Esophagus squamous epithelium (tissue), 5 donors: ENCODE results near the gene AMZ1. TPM values are rescaled to one million over a fixed set of nuclear protein-coding genes. Genes with fewer than 3 reads are reported as not detected.

ENCODE experiments used
- DNase-seq: peaks from one replicate; lab custom pipeline; 2025; lab: John Stamatoyannopoulos, UW
- H3K27ac ChIP-seq, 4 donors: fragments of 200-600 bp; sonication (generic); one replicate each; pipeline ENCODE4 v1.5.1; 2016 to 2019; ENCODE audit warnings: mild to moderate bottlenecking in 1 of 4
- H3K27me3 ChIP-seq, 4 donors: fragments of 200-600 bp; sonication (generic); 1 replicate in 3 of 4; 2 replicates in 1 of 4; pipeline versions ENCODE4 v1.5.1 to v1.6.0; 2017 to 2021; ENCODE audit warnings: antibody characterized with exemption in 1 of 4
- H3K36me3 ChIP-seq, 3 donors: fragments of 200-600 bp; sonication (generic); one replicate each; pipeline ENCODE4 v1.5.1; 2016 to 2019
- H3K4me1 ChIP-seq, 3 donors: fragments of 200-600 bp; sonication (generic); one replicate each; pipeline ENCODE4 v1.5.1; 2017 to 2019
- H3K4me3 ChIP-seq, 4 donors: fragments of 200-600 bp; sonication (generic); 1 replicate in 3 of 4; 2 replicates in 1 of 4; pipeline ENCODE4 v1.5.1; 2016 to 2019; ENCODE audit warnings: mild to moderate bottlenecking in 2 of 4, moderate library complexity in 1 of 4
- H3K9me3 ChIP-seq, 3 donors: fragments of 200-600 bp; sonication (generic); one replicate each; pipeline ENCODE4 v1.5.1; 2016 to 2019
- CTCF ChIP-seq, 6 experiments: fragments of 450-650 bp in 4 of 6; fragments of 200-600 bp in 2 of 6; sonication (generic) in 2 of 6; IDR thresholded peaks; one replicate each; pipeline ENCODE4 v1.5.1; 2016 to 2019; ENCODE audit warnings: antibody characterized with exemption in 6 of 6, mild to moderate bottlenecking in 4 of 6, moderate library complexity in 4 of 6
- POLR2A ChIP-seq, 4 donors: fragments of 450-650 bp; IDR thresholded peaks; one replicate each; pipeline ENCODE4 v1.6.1; 2017; ENCODE audit warnings: antibody characterized with exemption in 4 of 4, mild to moderate bottlenecking in 4 of 4, moderate library complexity in 3 of 4
- WGBS, 2 donors: methylation state at CpG; one replicate each; pipeline ENCODE4 v1.1.5; 2018; 5-methylcytosine and 5-hydroxymethylcytosine counted together
- intact Hi-C: fragments of 100-400 bp; cut with DNase I; formaldehyde crosslinking; loops from one replicate; pipeline ENCODE4 v1.15.0; 2022
- total RNA-seq, 4 donors: library from RNA; depleted of rRNA; stranded (reverse); fragments of >200 nt; gene quantifications; one replicate each; pipeline ENCODE4 v1.1.0, GENCODE V29; 2016
- donor health status: DM: yes; HTN: yes; CAD: no.

Gene AMZ1
- total RNA-seq, 4 donors from 2014 or later: 0.12 to 0.19 TPM; not detected in 2

GRCh38 chr7:2715341-2716231 lies 27.6 kb downstream of the AMZ1 start:
- Histone ChIP-seq H3K27me3 (peaks cover 0 to 11% (median 0%) of the 10 kb centered on the region in 4 donors), H3K4me3 (no peak overlapping the region), H3K9me3 (no peaks in the 10 kb centered on the region), H3K27ac (no peak overlapping the region), H3K36me3 (peaks cover 0 to 9% (median 0%) of the 10 kb centered on the region in 3 donors), H3K4me1 (peaks cover 0 to 47% (median 8%) of the 10 kb centered on the region in 3 donors)
- intact Hi-C loops: no loop called here
- WGBS, 2 donors: 72% methylated on average over 16 to 20 of the region's 22 CpGs
- TF ChIP-seq CTCF (IDR thresholded peaks at IDR 0.05): no peak
- no peak for TF ChIP-seq POLR2A (IDR thresholded peaks at IDR 0.05)
- no peak for DNase-seq

GRCh38 chr7:2716488-2716887 lies 28.5 kb downstream of the AMZ1 start:
- Histone ChIP-seq H3K9me3 (no peaks in the 10 kb centered on the region), H3K27ac (no peak overlapping the region), H3K4me3 (no peak overlapping the region), H3K27me3 (peaks cover 0 to 2% (median 0%) of the 10 kb centered on the region in 4 donors), H3K4me1 (peaks cover 0 to 46% (median 9%) of the 10 kb centered on the region in 3 donors), H3K36me3 (peaks cover 0 to 16% (median 0%) of the 10 kb centered on the region in 3 donors)
- WGBS, 2 donors: 62 to 89% methylated on average over 4 to 6 of the region's 11 CpGs
- DNase-seq: no peak
- TF ChIP-seq CTCF (IDR thresholded peaks at IDR 0.05) (no peak), POLR2A (IDR thresholded peaks at IDR 0.05) (no peak)
- intact Hi-C loops: no loop called here

- no peak for DNase-seq
- Histone ChIP-seq H3K4me1 (peaks cover 0 to 46% (median 9%) of the 10 kb centered on the region in 3 donors), H3K9me3 (no peaks in the 10 kb centered on the region), H3K4me3 (no peak overlapping the region), H3K27ac (peak overlapping the region in 1 of 4 donors; percentile 29), H3K27me3 (no peaks in the 10 kb centered on the region), H3K36me3 (peaks cover 0 to 16% (median 0%) of the 10 kb centered on the region in 3 donors)
- TF ChIP-seq CTCF (IDR thresholded peaks at IDR 0.05): no peak
- no peak for TF ChIP-seq POLR2A (IDR thresholded peaks at IDR 0.05)
- intact Hi-C loops: no loop called here
- WGBS, 2 donors: 66 to 86% methylated on average over 8 to 12 of the region's 20 CpGs
Observed at GRCh38 chr7:2716906-2717292, 28.9 kb downstream of the AMZ1 start.

GRCh38 chr7:2717293-2718261 lies 29.6 kb downstream of the AMZ1 start:
- H3K27ac ChIP-seq: peak overlapping the region in 2 of 4 donors; percentile 2 to 29
- no peaks in the 10 kb centered on the region for H3K27me3 ChIP-seq
- H3K4me3 ChIP-seq: no peak overlapping the region
- H3K9me3 ChIP-seq: no peaks in the 10 kb centered on the region
- DNase-seq: no peak
- TF ChIP-seq CTCF (IDR thresholded peaks at IDR 0.05) (no peak), POLR2A (IDR thresholded peaks at IDR 0.05) (no peak)
- H3K36me3 ChIP-seq: peaks cover 0 to 16% (median 0%) of the 10 kb centered on the region in 3 donors
- intact Hi-C loops: no loop called here
- H3K4me1 ChIP-seq: peaks cover 0 to 46% (median 9%) of the 10 kb centered on the region in 3 donors
- WGBS, 2 donors: 66 to 86% methylated on average over 8 to 37 of the region's 47 CpGs
